H1 (cell line): ENCODE results near the gene DECR2. TPM values are rescaled to one million over a fixed set of nuclear protein-coding genes. Genes with fewer than 3 reads are reported as not detected.

Source experiments
- CTCF ChIA-PET: fragments of 300-600 bp; sonication (Branson Sonifier 250); formaldehyde crosslinking; loops from one replicate; lab custom pipeline; 2021; ENCODE audit not compliant: partially characterized antibody; lab: Charles Lee
- POLR2A ChIA-PET: fragments of 300-600 bp; sonication (Branson Sonifier 250); formaldehyde crosslinking; loops from one replicate; lab custom pipeline; 2021; ENCODE audit warnings: inconsistent platforms; ENCODE audit not compliant: partially characterized antibody; lab: Charles Lee
- DNase-seq, 2 experiments: peaks; one replicate each; pipeline versions ENCODE4 v3.0.0 to v3.0.0-alpha.2; 2010 to 2022; ENCODE audit warnings: low spot score in 2 of 2, low read depth in 1 of 2, mixed read lengths in 1 of 2
- FAIRE-seq: peaks from 2 replicates; lab custom pipeline; 2011; peaks lifted over from hg19 to GRCh38; lab: Jason Lieb, UNC
- H2AFZ ChIP-seq: 2 replicates; pipeline ENCODE4 v1.8.1; 2012; ENCODE audit warnings: low read length, inconsistent platforms
- H2AK5ac ChIP-seq: 2 replicates; pipeline ENCODE4 v1.6.1; 2013; ENCODE audit warnings: low read depth, low read length
- H2BK120ac ChIP-seq: replicated peaks from 2 replicates; pipeline ENCODE3; 2013; ENCODE audit warnings: low read depth, low read length, inconsistent platforms
- H2BK12ac ChIP-seq: 2 replicates; pipeline ENCODE4 v1.6.1; 2013; ENCODE audit warnings: low read depth, low read length
- H2BK15ac ChIP-seq: 2 replicates; pipeline ENCODE4 v1.6.1; 2013; ENCODE audit warnings: low read length
- H2BK20ac ChIP-seq: 2 replicates; pipeline ENCODE4 v1.6.1; 2013; ENCODE audit warnings: low read length
- H2BK5ac ChIP-seq: 2 replicates; pipeline ENCODE4 v1.6.1; 2013; ENCODE audit warnings: low read depth, low read length
- H3K14ac ChIP-seq: 2 replicates; pipeline ENCODE4 v1.6.1; 2013; ENCODE audit warnings: inconsistent platforms; ENCODE audit not compliant: insufficient read length
- H3K18ac ChIP-seq: 2 replicates; pipeline ENCODE4 v1.6.1; 2013; ENCODE audit warnings: low read length; ENCODE audit errors: extremely low read depth
- H3K23ac ChIP-seq: 2 replicates; pipeline ENCODE4 v1.6.1; 2013; ENCODE audit warnings: inconsistent platforms; ENCODE audit not compliant: insufficient read length
- H3K23me2 ChIP-seq: 2 replicates; pipeline ENCODE4 v1.6.1; 2013; ENCODE audit warnings: low read depth, low read length
- H3K27ac ChIP-seq: 2 replicates; pipeline ENCODE4 v1.6.1; 2011; ENCODE audit warnings: low read depth, low read length, inconsistent platforms
- H3K27me3 ChIP-seq, 4 experiments: replicated peaks in 1 of 4; 1 replicate in 1 of 4; 2 replicates in 3 of 4; pipeline versions ENCODE4 v1.6.1 to v1.8.1; 2011 to 2013; ENCODE audit warnings: low read length in 3 of 4, mild to moderate bottlenecking in 3 of 4, inconsistent platforms in 2 of 4, mixed read lengths in 2 of 4, moderate library complexity in 1 of 4; ENCODE audit not compliant: control insufficient read depth in 3 of 4, insufficient read depth in 3 of 4; ENCODE audit errors: extremely low read depth in 1 of 4
- H3K36me3 ChIP-seq, 4 experiments: 2 replicates each; pipeline versions ENCODE4 v1.6.1 to v1.8.1; 2011 to 2013; ENCODE audit warnings: mild to moderate bottlenecking in 4 of 4, low read length in 3 of 4, moderate library complexity in 2 of 4, control low read depth in 1 of 4, inconsistent platforms in 1 of 4; ENCODE audit not compliant: insufficient read depth in 4 of 4, control insufficient read depth in 2 of 4
- H3K4ac ChIP-seq: replicated peaks from 2 replicates; pipeline ENCODE3; 2013; ENCODE audit warnings: low read length, low read depth, mixed read lengths, inconsistent platforms; ENCODE audit not compliant: insufficient read length
- H3K4me1 ChIP-seq, 4 experiments: replicated peaks in 1 of 4; 1 replicate in 1 of 4; 2 replicates in 3 of 4; pipeline versions ENCODE4 v1.6.1 to v1.8.1; 2011 to 2013; ENCODE audit warnings: low read length in 3 of 4, inconsistent platforms in 2 of 4, mixed read lengths in 1 of 4; ENCODE audit not compliant: insufficient read depth in 4 of 4, control insufficient read depth in 3 of 4
- H3K4me2 ChIP-seq, 2 experiments: 2 replicates each; pipeline versions ENCODE4 v1.6.1 to v1.8.1; 2011 to 2013; ENCODE audit warnings: low read depth in 2 of 2, low read length in 2 of 2, control low read depth in 1 of 2, inconsistent platforms in 1 of 2, mild to moderate bottlenecking in 1 of 2; ENCODE audit not compliant: insufficient read depth in 1 of 2
- H3K4me3 ChIP-seq, 4 experiments: fragments of 200-600, 300-600 bp in 1 of 4; sonication (generic), shearing (Covaris generic), sonication (Bioruptor Twin) in 1 of 4; 2 replicates each; pipeline versions ENCODE4 v1.5.1 to v1.8.1; 2011 to 2016; ENCODE audit warnings: low read length in 4 of 4, low read depth in 3 of 4, control low read depth in 2 of 4, inconsistent platforms in 2 of 4, mild to moderate bottlenecking in 2 of 4, mixed read lengths in 1 of 4, moderate library complexity in 1 of 4; ENCODE audit not compliant: insufficient read depth in 2 of 4; ENCODE audit errors: extremely low read depth in 1 of 4
- H3K56ac ChIP-seq: replicated peaks from 2 replicates; pipeline ENCODE3; 2013; ENCODE audit warnings: low read depth, mild to moderate bottlenecking, mixed read lengths, low read length, inconsistent platforms; ENCODE audit not compliant: insufficient read length
- H3K79me1 ChIP-seq: 2 replicates; pipeline ENCODE4 v1.6.1; 2013; ENCODE audit warnings: low read depth, low read length, control low read depth
- H3K79me2 ChIP-seq, 2 experiments: 2 replicates each; pipeline versions ENCODE4 v1.6.1 to v1.8.1; 2012 to 2013; ENCODE audit warnings: low read length in 2 of 2, mild to moderate bottlenecking in 2 of 2, inconsistent platforms in 1 of 2; ENCODE audit not compliant: insufficient read depth in 2 of 2, control insufficient read depth in 1 of 2
- H3K9ac ChIP-seq, 4 experiments: replicated peaks in 1 of 4; 1 replicate in 1 of 4; 2 replicates in 3 of 4; pipeline versions ENCODE4 v1.6.1 to v1.8.1; 2011 to 2013; ENCODE audit warnings: low read depth in 3 of 4, low read length in 3 of 4, control low read depth in 2 of 4, mild to moderate bottlenecking in 2 of 4, moderate library complexity in 2 of 4, inconsistent platforms in 1 of 4; ENCODE audit errors: extremely low read depth in 1 of 4
- H3K9me3 ChIP-seq, 2 experiments: 2 replicates each; pipeline versions ENCODE4 v1.6.1 to v1.8.1; 2012 to 2013; ENCODE audit warnings: mild to moderate bottlenecking in 2 of 2, moderate library complexity in 2 of 2, control low read depth in 1 of 2, inconsistent platforms in 1 of 2, low read depth in 1 of 2, low read length in 1 of 2, mixed read lengths in 1 of 2; ENCODE audit not compliant: insufficient read depth in 2 of 2
- H4K20me1 ChIP-seq, 2 experiments: replicated peaks in 1 of 2; 2 replicates each; pipeline versions ENCODE3 to v1.8.1; 2011 to 2013; ENCODE audit warnings: inconsistent platforms in 2 of 2, low read length in 2 of 2, mild to moderate bottlenecking in 1 of 2; ENCODE audit not compliant: insufficient read depth in 2 of 2, control insufficient read depth in 1 of 2
- H4K5ac ChIP-seq: 2 replicates; pipeline ENCODE4 v1.6.1; 2013; ENCODE audit warnings: low read length, low read depth, mixed read lengths, inconsistent platforms; ENCODE audit not compliant: insufficient read length
- H4K8ac ChIP-seq: 2 replicates; pipeline ENCODE4 v1.8.0; 2013; ENCODE audit warnings: mild to moderate bottlenecking, moderate library complexity, low read length, inconsistent platforms; ENCODE audit not compliant: insufficient read depth; ENCODE audit errors: extremely low read depth
- H4K91ac ChIP-seq: replicated peaks from 2 replicates; pipeline ENCODE3; 2013; ENCODE audit warnings: low read length, mixed read lengths, inconsistent platforms; ENCODE audit not compliant: insufficient read length
- ASH2L ChIP-seq: fragments of 200-600, 300-600 bp; sonication (generic); IDR thresholded peaks from one replicate; pipeline ENCODE4 v1.7.1; 2017; ENCODE audit warnings: low read length
- CBX5 ChIP-seq: fragments of 300-800, 300-1000 bp; sonication (generic); IDR thresholded peaks from 2 replicates; pipeline ENCODE4 v1.7.1; 2016; ENCODE audit warnings: antibody characterized with exemption, low read length, low read depth
- HDAC6 ChIP-seq: IDR thresholded peaks from one replicate; pipeline ENCODE4 v1.7.1; 2012; ENCODE audit warnings: low read depth, mild to moderate bottlenecking, inconsistent platforms, low read length, moderate library complexity
- JUN ChIP-seq: IDR thresholded peaks from 2 replicates; pipeline ENCODE4 v1.6.1; 2011; ENCODE audit warnings: low read depth, mild to moderate bottlenecking, improper control_type of control experiment, low read length
- KDM1A ChIP-seq: fragments of 200-600, 300-600 bp; sonication (generic); IDR thresholded peaks from 2 replicates; pipeline ENCODE4 v1.7.1; 2016; ENCODE audit warnings: mild to moderate bottlenecking, low read length, borderline replicate concordance
- MAX ChIP-seq: IDR thresholded peaks from 2 replicates; pipeline ENCODE4 v1.6.1; 2012; ENCODE audit warnings: inconsistent platforms
- NRF1 ChIP-seq: IDR thresholded peaks from 2 replicates; pipeline ENCODE4 v1.6.1; 2011; ENCODE audit warnings: mild to moderate bottlenecking, low read depth, low read length, improper control_type of control experiment
- SAP30 ChIP-seq: fragments of 300-600 bp; sonication (generic); IDR thresholded peaks from 2 replicates; pipeline ENCODE4 v1.7.1; 2012; ENCODE audit warnings: low read length, moderate library complexity, mild to moderate bottlenecking, inconsistent platforms; ENCODE audit not compliant: insufficient read depth, insufficient replicate concordance
- SP1 ChIP-seq: IDR thresholded peaks from 2 replicates; pipeline ENCODE4 v1.6.1; 2011; ENCODE audit warnings: low read depth, low read length
- TBP ChIP-seq: IDR thresholded peaks from 2 replicates; pipeline ENCODE4 v1.6.1; 2011; ENCODE audit warnings: low read depth, low read length, improper control_type of control experiment
- TCF12 ChIP-seq: IDR thresholded peaks from 2 replicates; pipeline ENCODE4 v1.6.1; 2011; ENCODE audit warnings: low read depth, mild to moderate bottlenecking, low read length
- TEAD4 ChIP-seq: IDR thresholded peaks from 2 replicates; pipeline ENCODE4 v1.6.1; 2012; ENCODE audit warnings: low read depth, low read length, inconsistent platforms, mixed read lengths
- WGBS, 2 experiments: shearing (Covaris generic) in 1 of 2; methylation state at CpG; one replicate each; pipeline versions ENCODE4 v1.1.6 to v1.1.7; 2013 to 2015; ENCODE audit warnings: low lambda C conversion rate in 2 of 2, mixed read lengths in 2 of 2, inconsistent platforms in 1 of 2, low coverage in 1 of 2, missing lambda C conversion rate in 1 of 2; ENCODE audit not compliant: insufficient replicate concordance in 2 of 2, insufficient coverage in 1 of 2, insufficient read length in 1 of 2; ENCODE audit errors: extremely low coverage in 1 of 2, missing lambda C conversion rate in 1 of 2; 5-methylcytosine and 5-hydroxymethylcytosine counted together
- polyA plus RNA-seq, 7 experiments: library from polyadenylated mRNA; depleted of rRNA in 3 of 7; stranded (reverse) in 5 of 7; unstranded in 2 of 7; fragments of >200 nt in 5 of 7; fragments of 200-250 nt in 2 of 7; gene quantifications; 1 replicate in 5 of 7; 2 replicates in 1 of 7; 4 replicates in 1 of 7; pipeline versions ENCODE4 v1.2.1 to v1.2.3, GENCODE V29; 2011 to 2013; ENCODE audit warnings: missing spikeins in 2 of 7, mixed read lengths in 2 of 7
- total RNA-seq: library from RNA; stranded (reverse); fragmentation: NEBNext Ultra II Directional; extraction: Animal tissue kit (Norgen Biotek cat#: 25700); gene quantifications from 2 replicates; pipeline ENCODE4 v1.2.1, GENCODE V29; 2021
- TF ChIP-seq, protein P1 (sequence below): IDR thresholded peaks from 2 replicates; pipeline ENCODE4 v1.6.1; 2012; ENCODE audit warnings: low read length, inconsistent platforms

DECR2 gene
- total and polyA plus RNA-seq, 2 of the 8 experiments (the other 6 are each of a cell fraction or from before 2014, with no cell fraction given): 28.2 to 39.9 TPM

- DNase-seq: no peak
- H2BK20ac ChIP-seq: no peak overlapping the region
- no peaks in the 10 kb centered on the region for H3K9me3 ChIP-seq
- POLR2A ChIA-PET: interaction anchor here (1.0 to 1.5 kb wide), 2 partner anchors 9 to 23 kb away, joined by 3 to 6 read pairs; no protein-coding TSS in a partner anchor
- H2AK5ac ChIP-seq: no peak overlapping the region
- no peak for FAIRE-seq
- H3K27me3 ChIP-seq: no peaks in the 10 kb centered on the region
- no peaks in the 10 kb centered on the region for H3K23me2 ChIP-seq
- no peak overlapping the region for H2BK120ac ChIP-seq
- no peak overlapping the region for H3K23ac ChIP-seq
- peaks cover 4% of the 10 kb centered on the region; the same call in 1 of the 2 replicates for H3K79me1 ChIP-seq
- no peak overlapping the region for H4K91ac ChIP-seq
- H3K27ac ChIP-seq: no peak overlapping the region
- H4K5ac ChIP-seq: no peak overlapping the region
- H2BK12ac ChIP-seq: no peak overlapping the region
- no peak overlapping the region for H3K9ac ChIP-seq
- H4K20me1 ChIP-seq: peaks cover 16 to 43% of the 10 kb centered on the region in 2 experiments
- H3K4ac ChIP-seq: no peak overlapping the region
- H2AFZ ChIP-seq: no peak overlapping the region
- no peak overlapping the region for H3K4me2 ChIP-seq
- H3K14ac ChIP-seq: no peak overlapping the region
- H2BK15ac ChIP-seq: no peak overlapping the region
- H3K4me1 ChIP-seq: peaks cover 5 to 19% (median 14%) of the 10 kb centered on the region in 4 experiments
- no peak overlapping the region for H3K4me3 ChIP-seq
- H3K36me3 ChIP-seq: peaks cover 21 to 57% (median 29%) of the 10 kb centered on the region in 4 experiments
- no peak overlapping the region for H2BK5ac ChIP-seq
- H4K8ac ChIP-seq: no peak overlapping the region; the same call in 1 of the 2 replicates
- peaks cover 0 to 17% of the 10 kb centered on the region in 2 experiments; a peak in 2 of 4 replicates for H3K79me2 ChIP-seq
- TF ChIP-seq TBP (no peak), TCF12 (no peak), HDAC6 (no peak), ASH2L (no peak), MAX (no peak), JUN (no peak), SP1 (no peak), TEAD4 (no peak), NRF1 (no peak), SAP30 (no peak), CBX5 (no peak), KDM1A (no peak)
- TF ChIP-seq, protein P1, sequence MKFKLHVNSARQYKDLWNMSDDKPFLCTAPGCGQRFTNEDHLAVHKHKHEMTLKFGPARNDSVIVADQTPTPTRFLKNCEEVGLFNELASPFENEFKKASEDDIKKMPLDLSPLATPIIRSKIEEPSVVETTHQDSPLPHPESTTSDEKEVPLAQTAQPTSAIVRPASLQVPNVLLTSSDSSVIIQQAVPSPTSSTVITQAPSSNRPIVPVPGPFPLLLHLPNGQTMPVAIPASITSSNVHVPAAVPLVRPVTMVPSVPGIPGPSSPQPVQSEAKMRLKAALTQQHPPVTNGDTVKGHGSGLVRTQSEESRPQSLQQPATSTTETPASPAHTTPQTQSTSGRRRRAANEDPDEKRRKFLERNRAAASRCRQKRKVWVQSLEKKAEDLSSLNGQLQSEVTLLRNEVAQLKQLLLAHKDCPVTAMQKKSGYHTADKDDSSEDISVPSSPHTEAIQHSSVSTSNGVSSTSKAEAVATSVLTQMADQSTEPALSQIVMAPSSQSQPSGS: no peak
- H3K56ac ChIP-seq: no peak overlapping the region
- WGBS, 2 experiments: 92% methylated on average over 14 of the region's 23 CpGs; no CpG with 5 or more reads in 1 of the 2 experiments
- no peak overlapping the region for H3K18ac ChIP-seq
- CTCF ChIA-PET: interaction anchor here (0.6 to 1.1 kb wide), 3 partner anchors 15 to 172 kb away, joined by 3 read pairs; no protein-coding TSS in a partner anchor
Measured at GRCh38 chr16:375212-375611, 26.5 kb upstream of the DECR2 start.
